GM12878 (cell line): ENCODE data around the gene AKAP14. TPM values are rescaled to one million over a fixed set of nuclear protein-coding genes. Genes with fewer than 3 reads are reported as not detected.

Experiments
- BACH1 ChIP-seq: fragments of 450-650 bp; IDR thresholded peaks from 2 replicates; pipeline ENCODE4 v1.6.1; 2017; ENCODE audit warnings: mild to moderate bottlenecking, borderline replicate concordance
- BMI1 ChIP-seq: fragments of 450-650 bp; IDR thresholded peaks from 2 replicates; pipeline ENCODE4 v1.6.1; 2016; ENCODE audit warnings: mild to moderate bottlenecking, moderate library complexity, borderline replicate concordance
- CEBPB ChIP-seq, 2 experiments: fragments of 150-350 bp in 1 of 2; IDR thresholded peaks; 2 replicates each; pipeline ENCODE4 v1.6.1; 2012 to 2014; ENCODE audit warnings: low read depth in 2 of 2, low read length in 2 of 2, borderline replicate concordance in 1 of 2, inconsistent platforms in 1 of 2
- CEBPZ ChIP-seq: fragments of 150-350 bp; IDR thresholded peaks from 2 replicates; pipeline ENCODE4 v1.6.1; 2016; ENCODE audit warnings: low read depth, low read length
- CHD4 ChIP-seq: fragments of 200-600 bp; sonication (generic); IDR thresholded peaks from 2 replicates; pipeline ENCODE4 v1.6.1; 2016; ENCODE audit warnings: mild to moderate bottlenecking
- EP300 ChIP-seq, 2 experiments: fragments of 150-350 bp in 1 of 2; IDR thresholded peaks; 2 replicates each; pipeline ENCODE4 v1.6.1; 2011 to 2012; ENCODE audit warnings: low read depth in 2 of 2, low read length in 2 of 2, borderline replicate concordance in 1 of 2, improper control_type of control experiment in 1 of 2, inconsistent platforms in 1 of 2; ENCODE audit not compliant: control insufficient read depth in 1 of 2
- JUND ChIP-seq: IDR thresholded peaks from 2 replicates; pipeline ENCODE4 v1.6.1; 2012; ENCODE audit warnings: low read depth, mild to moderate bottlenecking, low read length, improper control_type of control experiment, moderate library complexity
- KLF5 ChIP-seq: fragments of 450-650 bp; IDR thresholded peaks from 2 replicates; pipeline ENCODE4 v1.6.1; 2014; ENCODE audit warnings: mild to moderate bottlenecking; ENCODE audit not compliant: partially characterized antibody
- MYC ChIP-seq: IDR thresholded peaks from 2 replicates; pipeline ENCODE4 v1.6.1; 2011; ENCODE audit warnings: mild to moderate bottlenecking, low read length, moderate library complexity, inconsistent platforms; ENCODE audit not compliant: insufficient read depth, insufficient replicate concordance, insufficient read length, severe bottlenecking
- PAX5 ChIP-seq: IDR thresholded peaks from 2 replicates; pipeline ENCODE4 v1.6.1; 2011; ENCODE audit warnings: low read depth, low read length, borderline replicate concordance
- PAX8 ChIP-seq: fragments of 450-650 bp; IDR thresholded peaks from 2 replicates; pipeline ENCODE4 v1.6.1; 2017; ENCODE audit warnings: mild to moderate bottlenecking, moderate library complexity
- PBX3 ChIP-seq: IDR thresholded peaks from 2 replicates; pipeline ENCODE4 v1.6.1; 2011; ENCODE audit warnings: mild to moderate bottlenecking, low read depth, low read length, moderate library complexity; ENCODE audit not compliant: insufficient replicate concordance
- SPI1 ChIP-seq: IDR thresholded peaks from 2 replicates; pipeline ENCODE4 v1.6.1; 2011; ENCODE audit warnings: low read depth, mild to moderate bottlenecking, low read length, moderate library complexity, borderline replicate concordance; ENCODE audit not compliant: insufficient read depth
- SUZ12 ChIP-seq: fragments of 200-600 bp; sonication (generic); IDR thresholded peaks from one replicate; pipeline ENCODE4 v1.6.1; 2018; ENCODE audit warnings: antibody characterized with exemption, mild to moderate bottlenecking; ENCODE audit not compliant: unreplicated experiment
- ZBTB4 ChIP-seq: fragments of 450-650 bp; formaldehyde crosslinking; IDR thresholded peaks from 2 replicates; pipeline ENCODE4 v1.4.0; 2022; ENCODE audit warnings: mild to moderate bottlenecking, moderate library complexity
- ZNF274 ChIP-seq: IDR thresholded peaks from one replicate; pipeline ENCODE4 v1.8.0; 2011; ENCODE audit not compliant: insufficient read length, insufficient read depth
- polyA plus RNA-seq, 11 experiments: library from polyadenylated mRNA; depleted of rRNA in 4 of 11; unstranded in 6 of 11; stranded (reverse) in 5 of 11; fragments of >200 nt; fragmentation: Nextera tagmentation in 4 of 11; fragmentation: Illumina TruSeq in 1 of 11; extraction: Ambion mirVana in 4 of 11; extraction: Trizol in 1 of 11; gene quantifications; 1 replicate in 1 of 11; 2 replicates in 10 of 11; pipeline versions ENCODE4 v1.2.1 to v1.2.3, GENCODE V29; 2011 to 2016; ENCODE audit warnings: inconsistent platforms in 2 of 11, missing spikeins in 2 of 11, low read depth in 1 of 11
- total RNA-seq, 4 experiments: library from RNA; depleted of rRNA in 3 of 4; stranded (reverse); fragments of >200 nt in 3 of 4; fragmentation: Illumina TruSeq in 1 of 4; extraction: Trizol in 1 of 4; gene quantifications; 2 replicates each; pipeline versions ENCODE4 v1.2.1 to v1.2.3, GENCODE V29; 2013 to 2021

Gene AKAP14
- total and polyA plus RNA-seq, 10 of the 15 experiments (the other 5 are each of a cell fraction or from before 2014, with no cell fraction given), result not detected

- TF ChIP-seq ZNF274, result no peak
- no peak for TF ChIP-seq CEBPZ
- TF ChIP-seq SPI1, result no peak
- TF ChIP-seq BACH1, result no peak
- no peak for TF ChIP-seq PAX5
- TF ChIP-seq MYC, result no peak
- no peak for TF ChIP-seq KLF5
- TF ChIP-seq BMI1, result no peak
- TF ChIP-seq CHD4, result no peak
- TF ChIP-seq PAX8, result no peak
- TF ChIP-seq ZBTB4 (CRISPR knock-in tag), result no peak
- no peak for TF ChIP-seq PBX3
- TF ChIP-seq CEBPB (IDR thresholded peaks at IDR 0.05; ENCODE audit: borderline replicate concordance in 1 of 2, low read depth in 2 of 2, low read length in 2 of 2), result no peak
- no peak for TF ChIP-seq JUND
- no peak for TF ChIP-seq EP300 (IDR thresholded peaks at IDR 0.05; ENCODE audit: borderline replicate concordance in 1 of 2, control insufficient read depth in 1 of 2, low read depth in 2 of 2, low read length in 2 of 2)
- TF ChIP-seq SUZ12, result no peak
These were observed 43.0 kb upstream of the AKAP14 start, which contains the start of gene UPF3B (continued) for GRCh38 chrX:119852382-119853353.
